GM19351 (cell line): ENCODE results near the gene C17orf107.
"Not testable (repeated sequence)": the region's sequence is repeated elsewhere in the genome, so short reads cannot be mapped to it uniquely, and the experiment has no call there.

ENCODE experiments used
- ATAC-seq: cut with Tn5 transposase; IDR thresholded peaks from one replicate; pipeline ENCODE4 v1.9.1; 2021; ENCODE audit warnings: mild to moderate bottlenecking, moderate library complexity; ENCODE audit not compliant: unreplicated experiment

Gene C17orf107

DNA sequence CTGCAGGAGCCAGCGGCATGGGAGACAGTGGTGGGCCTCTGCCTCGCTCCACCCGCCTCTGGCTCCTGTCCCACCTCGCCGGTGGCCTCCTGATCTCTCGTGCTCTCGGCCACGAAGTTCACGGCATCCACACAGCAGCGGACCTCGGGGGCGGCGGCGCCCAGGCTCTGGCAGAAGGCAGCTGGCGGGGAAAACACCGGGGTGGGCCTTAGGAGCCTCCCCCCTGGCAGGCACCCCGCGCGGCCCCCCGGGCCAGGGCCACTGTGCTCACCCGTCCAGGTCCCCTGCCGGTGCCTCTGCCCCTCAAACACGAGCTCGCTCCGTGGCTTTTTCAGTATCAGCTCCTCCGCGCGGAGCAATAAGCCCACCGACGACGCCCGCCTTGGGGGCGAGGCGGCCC is 409 bp upstream of the C17orf107 start:
- ATAC-seq = no peak

- no peak for ATAC-seq
These were observed 1.1 kb downstream of the C17orf107 start for GRCh38 chr17:4900231-4901107.

DNA sequence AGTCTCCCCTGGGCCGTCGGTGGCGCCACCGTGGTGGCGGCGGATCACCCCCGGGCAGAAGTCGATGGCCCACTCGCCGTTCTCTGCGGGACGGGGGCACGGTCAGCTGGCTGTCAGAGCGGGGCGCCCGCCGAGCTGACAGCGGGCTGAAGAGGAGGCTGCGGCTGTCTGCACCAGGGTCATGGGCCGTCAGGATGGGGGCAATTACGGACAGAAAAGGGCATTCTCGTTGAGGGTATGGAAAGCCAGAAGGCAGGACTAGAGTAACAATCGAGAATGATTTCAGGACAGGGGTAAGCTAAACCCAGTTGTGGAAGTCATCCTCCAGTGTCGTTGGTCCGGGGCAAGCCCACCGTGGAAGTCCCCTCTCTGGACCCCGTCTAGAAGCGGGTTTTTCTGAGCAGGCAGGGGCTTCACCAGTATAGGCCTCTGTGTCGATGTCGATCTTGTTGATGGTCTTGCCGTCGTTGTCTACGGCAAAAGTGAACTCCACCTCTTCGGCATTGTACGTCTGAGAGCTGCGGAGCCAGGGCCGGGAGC is 1.8 kb downstream of the C17orf107 start:
- ATAC-seq = no peak

DNA sequence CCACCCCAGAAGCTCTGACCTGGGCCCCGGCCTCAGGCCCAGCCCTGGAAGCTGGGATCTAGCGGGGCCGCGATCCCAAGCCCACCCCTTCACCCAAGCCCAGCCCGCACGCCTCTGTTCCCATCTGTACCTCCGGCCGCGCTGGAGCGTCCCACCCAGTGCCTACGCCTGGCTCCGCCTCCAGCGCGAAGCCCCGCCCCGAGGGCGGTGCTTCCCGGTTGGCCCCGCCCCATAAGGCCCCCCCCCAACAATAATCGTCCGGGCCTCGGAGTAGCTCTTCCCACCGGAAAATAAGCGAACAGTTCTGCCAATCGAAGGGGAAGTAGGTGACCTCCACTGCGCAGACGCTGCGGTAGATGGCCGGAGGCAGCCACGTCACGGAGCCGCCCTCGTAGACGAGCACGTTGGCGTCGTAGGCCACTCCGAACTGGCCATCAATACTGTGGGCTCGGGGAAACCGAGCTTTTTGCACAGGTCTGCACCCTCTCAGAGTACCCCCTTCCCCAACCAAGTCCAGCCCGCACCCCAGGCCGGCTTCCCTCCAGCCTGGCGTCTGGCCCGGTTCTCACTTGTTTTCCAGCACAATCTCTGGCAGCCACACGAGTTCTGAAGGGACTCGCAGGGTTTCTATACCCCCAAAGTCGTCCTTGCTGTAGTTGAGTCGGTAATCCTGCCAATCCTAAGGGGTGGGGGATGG is 2.5 kb downstream of the C17orf107 start:
- no peak for ATAC-seq

DNA sequence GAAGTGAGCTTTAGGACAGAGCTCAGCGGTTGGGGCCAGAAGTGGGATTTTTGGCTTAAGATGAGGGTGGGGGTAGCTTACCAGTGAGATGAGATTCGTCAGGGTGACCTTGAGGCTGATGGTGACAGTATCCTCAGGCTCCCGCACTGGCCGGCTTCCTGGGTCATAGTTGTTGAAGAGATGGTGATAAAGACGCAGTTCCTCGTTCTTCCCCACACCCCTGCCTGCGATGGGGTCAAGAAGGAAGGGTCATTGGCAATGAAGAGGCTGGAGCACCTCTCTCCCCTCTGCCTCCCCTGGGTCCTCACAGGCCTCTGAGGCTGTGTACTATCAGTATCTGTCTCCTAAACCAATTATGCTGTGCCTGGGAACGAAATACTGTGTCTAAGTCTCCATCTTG is 3.2 kb downstream of the C17orf107 start:
- no peak for ATAC-seq

DNA sequence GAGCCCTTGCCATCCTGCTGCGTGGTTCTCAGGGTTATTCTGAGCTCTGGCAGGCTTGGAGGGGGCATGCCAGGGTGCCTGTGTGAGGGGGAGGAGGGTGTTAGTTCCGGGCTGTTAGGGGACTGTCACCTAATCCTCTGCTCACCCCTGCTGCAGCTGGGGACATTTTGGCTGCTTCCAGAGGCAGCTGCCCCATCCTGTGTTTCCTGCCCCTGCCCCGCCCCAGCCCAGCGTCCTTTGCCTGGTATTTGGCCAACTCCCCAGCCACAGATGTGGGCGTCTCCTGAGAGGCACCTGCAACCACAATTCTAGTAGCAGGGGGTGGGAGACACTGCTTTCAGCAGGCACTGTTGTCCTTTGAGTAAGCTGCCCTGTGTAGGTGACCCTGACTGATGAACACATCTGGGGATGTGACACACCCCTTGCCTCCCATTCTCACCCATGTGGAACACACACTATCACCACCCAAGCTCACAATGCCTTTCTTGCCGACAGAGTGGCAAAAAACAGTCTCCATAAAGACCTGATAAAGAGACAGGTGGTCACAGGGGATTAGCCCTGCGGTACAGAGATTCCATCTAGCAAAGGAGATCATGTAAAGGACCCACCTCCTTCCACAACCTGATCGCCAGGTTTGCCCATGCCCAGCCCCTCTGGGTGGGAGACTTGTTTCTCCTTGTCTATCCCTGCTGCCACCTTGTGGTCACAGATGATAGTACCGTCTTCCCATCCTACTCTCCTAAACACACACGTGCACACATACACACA is 3.9 kb downstream of the C17orf107 start, which contains the start of gene CHRNE:
Gene CHRNE, minus strand, starts transcription at position 48 of the 768 bp plus-strand sequence. Its CDS starts 35 bp downstream, at position 13.
- no peak for ATAC-seq

GRCh38 chr17:4906642-4907041 is 7.3 kb downstream of the C17orf107 start:
- not testable (repeated sequence) for ATAC-seq

GRCh38 chr17:4908301-4908700 is 9.0 kb downstream of the C17orf107 start:
- ATAC-seq = no peak

DNA sequence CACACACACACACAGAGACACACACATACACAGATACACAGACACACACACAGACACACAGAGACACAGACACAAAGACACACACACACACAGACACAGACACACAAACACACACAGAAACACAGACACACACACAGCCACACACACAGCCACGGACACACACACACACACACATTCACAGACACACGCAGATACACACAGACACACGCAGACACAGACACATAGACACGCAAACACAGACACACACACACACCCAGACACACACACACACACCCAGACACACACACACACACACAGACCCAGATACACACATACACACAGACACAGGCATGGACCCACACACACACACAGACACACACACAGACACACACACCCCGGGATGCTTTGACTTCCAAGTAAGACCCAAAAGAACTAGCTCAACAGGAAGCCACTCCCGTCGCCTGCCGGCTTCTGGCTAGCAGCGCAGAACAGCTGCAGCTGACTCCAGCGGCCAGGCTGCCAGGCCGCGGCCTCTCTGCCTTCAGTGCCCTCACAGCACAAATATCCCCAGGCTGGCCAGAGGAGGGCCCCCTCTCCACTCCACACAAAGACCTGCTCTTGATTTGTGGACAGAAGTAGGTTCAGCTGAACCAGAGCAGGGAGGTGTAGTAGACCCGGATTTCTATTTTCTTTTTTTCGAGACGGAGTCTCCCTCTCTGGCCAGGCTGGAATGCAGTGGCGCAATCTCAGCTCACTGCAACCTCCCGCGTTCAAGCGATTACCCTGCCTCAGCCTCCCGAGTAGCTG is 9.6 kb downstream of the C17orf107 start:
- ATAC-seq = no peak

GRCh38 chr17:4913994-4914393 is 14.7 kb downstream of the C17orf107 start:
- no peak for ATAC-seq

DNA sequence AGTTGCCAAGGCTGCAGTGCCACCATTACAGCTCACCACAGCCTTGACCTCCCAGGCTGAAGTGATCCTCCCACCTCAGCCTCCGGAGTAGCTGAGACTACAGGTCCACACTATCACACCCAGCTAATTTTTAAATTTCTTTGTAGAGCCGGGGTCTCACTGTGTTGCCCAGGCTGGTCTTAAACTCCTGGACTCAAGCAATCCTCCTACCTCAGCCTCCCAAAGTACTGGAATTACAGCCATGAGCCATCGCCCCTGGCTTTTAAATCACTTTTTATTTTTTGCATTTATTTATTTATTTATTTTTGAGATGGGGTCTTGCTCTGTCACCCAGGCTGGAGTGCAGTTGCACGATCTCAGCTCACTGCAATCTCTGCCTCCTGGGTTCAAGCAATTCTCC is 15.2 kb downstream of the C17orf107 start:
- not testable (repeated sequence) for ATAC-seq

DNA sequence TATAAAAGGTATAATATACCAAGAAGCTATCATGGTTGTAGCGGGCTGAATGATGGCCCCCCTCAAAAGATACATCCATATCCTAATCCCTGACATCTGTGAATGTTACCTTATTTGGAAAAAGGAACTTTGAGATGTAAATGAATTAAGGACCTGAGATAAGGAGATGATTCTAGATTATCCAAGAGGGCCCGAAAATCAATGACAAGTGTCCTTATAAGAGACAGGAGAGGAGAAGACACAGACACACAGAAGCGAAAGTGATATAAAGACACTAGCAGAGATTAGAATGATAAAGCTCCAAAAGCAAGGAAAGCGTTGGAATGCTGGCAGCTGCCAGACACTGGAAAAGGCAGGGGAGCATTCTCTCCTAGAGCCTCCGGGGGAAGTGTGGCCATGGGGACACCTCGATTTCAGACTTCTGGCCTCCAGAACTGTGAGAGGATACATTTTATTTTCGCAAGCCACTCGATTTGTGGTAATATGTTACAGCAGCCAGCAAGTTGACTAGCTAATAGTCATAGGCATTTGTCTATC is 20.2 kb downstream of the C17orf107 start:
- ATAC-seq = no peak

GRCh38 chr17:4920351-4921048 is 21.2 kb downstream of the C17orf107 start:
- ATAC-seq = no peak

- no peak for ATAC-seq
These were observed 22.0 kb downstream of the C17orf107 start for GRCh38 chr17:4921320-4921719.

- not testable (repeated sequence) for ATAC-seq
These were observed 27.4 kb downstream of the C17orf107 start for GRCh38 chr17:4926577-4927335.

DNA sequence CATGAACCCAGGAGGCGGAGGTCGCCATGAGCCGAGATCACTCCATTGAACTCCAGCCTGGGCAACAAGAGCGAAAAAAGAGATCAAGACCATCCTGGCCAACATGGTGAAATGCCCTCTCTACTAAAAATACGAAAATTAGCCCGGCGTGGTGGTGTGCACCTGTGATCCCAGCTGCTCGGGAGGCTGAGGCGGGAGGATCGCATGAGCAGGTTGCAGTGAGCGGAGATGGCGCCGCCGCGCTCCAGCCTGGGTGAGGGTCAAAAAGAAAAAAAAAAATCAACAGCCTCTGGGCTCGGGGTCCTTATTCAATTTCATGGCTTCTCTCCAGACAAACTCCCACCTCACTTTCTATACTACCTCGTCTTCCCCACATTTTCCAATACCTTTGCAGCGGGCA is 29.5 kb downstream of the C17orf107 start:
- ATAC-seq = no peak

DNA sequence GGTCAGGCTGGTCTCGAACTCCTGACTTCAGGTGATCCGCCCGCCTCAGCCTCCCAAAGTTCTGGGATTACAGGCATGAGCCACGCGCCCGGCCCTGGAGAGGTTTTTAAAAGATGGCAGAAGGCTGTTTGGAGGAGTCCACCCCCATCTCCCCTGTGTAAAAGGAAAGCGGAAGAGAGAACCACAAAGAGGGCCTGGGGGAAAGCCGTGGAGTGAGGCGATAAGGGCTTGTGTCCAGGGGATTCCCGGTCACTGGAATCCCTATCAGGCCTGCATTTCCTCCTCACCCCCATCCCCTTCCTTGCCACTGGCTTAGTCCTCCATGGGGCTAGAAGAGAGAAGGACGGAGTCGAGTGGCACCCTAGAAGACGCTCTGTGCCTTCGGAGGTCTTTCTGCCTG is 32.6 kb downstream of the C17orf107 start, which contains the start of gene GP1BA:
Gene GP1BA, plus strand, starts transcription at position 315 of the 400 bp plus-strand sequence. CDS start 328 bp downstream, outside the sequence.
- no peak for ATAC-seq

GRCh38 chr17:4932756-4933155 is 33.4 kb downstream of the C17orf107 start:
- no peak for ATAC-seq
